Putamen (tissue), 1 donor: ENCODE results near the gene PYM1.
A peak's percentile ranks its signal among the peaks of the same experiment; 100 is the strongest.

ENCODE experiments used
- DNase-seq: peaks from one replicate; pipeline ENCODE4 v3.0.0-alpha.2; 2016; ENCODE audit warnings: low spot score

PYM1 gene

GRCh38 chr12:55927588-55928502 lies at the start of gene PYM1:
TSS of gene PYM1 (minus strand) at chr12:55927894. CDS start at chr12:55927761, 133 bp downstream.
- DNase-seq = peak; percentile 56

DNA sequence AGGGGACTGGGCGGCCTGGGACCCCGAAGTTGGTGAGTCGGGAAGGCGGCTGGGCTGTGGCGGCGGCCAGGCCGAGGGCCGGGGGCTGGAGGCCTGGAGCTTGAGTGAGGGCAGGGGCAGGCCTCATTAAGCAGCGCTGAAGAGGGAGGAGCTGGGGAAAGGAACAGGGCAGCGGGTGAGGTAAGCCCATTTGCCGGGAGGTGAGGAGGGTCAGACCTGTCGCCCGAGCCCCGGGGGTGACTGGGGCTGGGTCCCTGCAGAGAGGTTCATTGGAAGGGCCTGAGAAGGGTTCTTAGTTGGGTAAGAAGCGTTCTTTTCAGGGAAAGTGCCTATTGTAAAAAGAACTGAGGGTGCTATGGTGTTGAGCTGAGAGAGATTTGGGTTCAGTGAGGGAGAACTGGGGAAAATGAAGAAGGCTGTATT lies 46.6 kb upstream of the PYM1 start:
- DNase-seq = no peak

- DNase-seq = peak; percentile 100
These were observed 46.1 kb upstream of the PYM1 start, which contains the start of gene RAB5B for GRCh38 chr12:55973599-55974307. TSS of gene RAB5B (plus strand) at chr12:55974078. CDS start at chr12:55986961, 12,883 bp downstream.

DNA sequence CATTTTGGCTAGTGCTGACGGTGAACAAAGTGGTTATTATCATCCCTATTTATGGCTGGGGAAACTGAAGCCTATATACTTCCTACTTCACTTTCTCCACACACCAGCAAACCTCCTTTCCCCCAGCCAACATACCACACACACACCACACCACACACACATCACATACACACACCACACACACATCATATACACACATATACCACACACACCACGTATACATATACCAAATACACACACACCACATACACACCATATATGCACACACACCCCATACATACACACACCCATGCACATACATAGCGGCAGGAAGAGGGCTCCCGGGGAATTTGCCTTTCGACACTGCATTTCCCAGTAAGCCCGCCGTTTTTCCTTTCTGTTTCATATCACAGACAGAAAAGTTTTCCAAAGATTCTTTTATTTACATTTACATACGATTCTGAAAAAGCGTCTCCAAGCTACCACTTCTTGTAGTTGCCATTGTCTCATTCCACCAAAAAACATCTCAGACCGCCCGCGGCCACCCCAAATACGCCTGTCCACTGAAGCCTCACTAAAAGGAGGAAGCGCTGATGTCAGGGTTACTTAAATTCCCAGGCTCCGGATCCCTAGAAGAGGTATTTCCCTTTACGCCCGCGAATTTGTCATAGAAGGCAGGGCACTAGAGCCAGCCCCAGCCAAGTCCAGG lies 45.4 kb upstream of the PYM1 start:
- DNase-seq = no peak

GRCh38 chr12:55972456-55972855 lies 44.8 kb upstream of the PYM1 start:
- DNase-seq = no peak

DNA sequence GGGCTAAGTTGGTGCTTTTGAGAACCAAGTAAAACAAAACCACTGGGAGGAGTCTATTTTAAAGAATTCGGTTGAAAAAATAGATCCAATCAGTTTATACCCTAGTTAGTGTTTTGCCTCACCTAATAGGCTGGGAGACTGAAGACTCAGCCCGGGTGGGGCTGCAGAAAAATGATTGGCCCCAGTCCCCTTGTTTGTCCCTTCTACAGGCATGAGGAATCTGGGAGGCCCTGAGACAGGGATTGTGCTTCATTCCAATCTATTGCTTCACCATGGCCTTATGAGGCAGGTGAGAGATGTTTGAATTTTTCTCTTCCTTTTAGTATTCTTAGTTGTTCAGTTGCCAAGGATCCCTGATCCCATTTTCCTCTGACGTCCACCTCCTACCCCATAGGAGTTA lies 44.3 kb upstream of the PYM1 start:
- no peak for DNase-seq

GRCh38 chr12:55970775-55971174 lies 43.1 kb upstream of the PYM1 start:
- DNase-seq = no peak

GRCh38 chr12:55969356-55969755 lies 41.7 kb upstream of the PYM1 start:
- no peak for DNase-seq

GRCh38 chr12:55966408-55967281 lies 39.0 kb upstream of the PYM1 start, which contains the start of gene CDK2:
TSS of gene CDK2 (plus strand) at chr12:55966830. CDS start at chr12:55967009, 179 bp downstream.
- peak; percentile 76 for DNase-seq

- DNase-seq = no peak
These were observed 38.3 kb upstream of the PYM1 start, which contains the start of gene PMEL for GRCh38 chr12:55965941-55966407. TSS of gene PMEL (minus strand) at chr12:55966042. CDS start at chr12:55966011, 31 bp downstream.

DNA sequence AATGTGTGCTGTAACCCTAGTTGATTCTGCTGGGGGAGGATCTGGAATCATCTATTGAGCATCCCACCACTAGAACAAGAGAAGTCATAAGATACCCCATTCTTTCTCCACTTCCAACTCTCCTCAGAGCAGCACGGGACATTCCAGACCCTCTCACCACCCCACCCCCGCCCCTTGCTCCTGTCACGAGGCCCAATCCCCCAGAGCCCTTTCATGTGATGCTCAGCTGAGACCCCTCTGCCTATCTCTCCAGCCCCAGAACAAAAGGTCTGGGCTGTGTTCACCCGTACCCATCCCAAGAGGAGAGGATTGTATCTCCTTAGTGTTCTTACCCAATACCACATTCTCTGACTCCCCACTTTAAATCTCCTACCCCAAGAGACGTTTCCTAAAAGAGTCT lies 37.5 kb upstream of the PYM1 start:
- DNase-seq = no peak

DNA sequence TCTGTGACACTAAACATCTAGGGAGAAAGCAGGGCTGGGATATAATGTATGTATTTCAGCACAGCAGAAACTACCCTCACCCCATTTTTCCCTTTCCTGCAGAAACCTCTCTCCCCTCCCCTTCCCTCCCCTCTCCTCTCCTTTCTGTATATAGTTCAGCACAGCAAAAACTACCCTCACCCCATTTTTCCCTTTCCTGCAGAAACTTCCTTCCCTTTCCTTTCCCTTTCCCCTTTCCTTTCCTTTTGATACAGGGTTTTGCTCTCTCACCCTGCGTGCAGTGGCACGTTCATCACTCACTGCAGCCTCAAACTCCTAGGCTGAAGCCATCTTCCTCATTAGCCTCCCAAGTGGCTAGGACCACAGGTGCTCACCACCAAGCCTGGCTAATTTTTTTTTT lies 36.1 kb upstream of the PYM1 start:
- DNase-seq = no peak

- DNase-seq = no peak
These were observed 29.6 kb upstream of the PYM1 start for GRCh38 chr12:55957106-55957859.

- DNase-seq = no peak
These were observed 28.3 kb upstream of the PYM1 start for GRCh38 chr12:55955800-55956508.

DNA sequence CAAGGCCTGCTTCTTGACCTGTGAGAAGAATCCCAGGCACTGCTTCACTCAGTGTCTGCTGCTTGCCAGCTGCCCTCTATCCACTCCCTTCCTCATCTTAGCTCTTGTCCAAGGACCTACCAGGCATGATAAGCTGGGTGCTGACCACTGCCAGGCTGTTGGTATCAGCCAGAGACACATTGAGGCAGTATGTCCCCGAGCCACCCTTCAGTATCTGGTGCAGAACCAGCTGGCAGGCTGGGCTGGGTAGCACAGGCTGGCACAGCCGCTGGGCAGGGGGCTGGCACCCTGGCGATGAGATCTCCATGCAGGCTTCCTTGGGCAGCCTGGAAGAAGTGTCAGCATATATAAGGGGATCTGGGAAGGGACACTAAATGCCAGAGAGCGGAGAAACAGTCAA lies 27.6 kb upstream of the PYM1 start:
- no peak for DNase-seq

- DNase-seq = no peak
These were observed 18.9 kb upstream of the PYM1 start for GRCh38 chr12:55946553-55946952.

DNA sequence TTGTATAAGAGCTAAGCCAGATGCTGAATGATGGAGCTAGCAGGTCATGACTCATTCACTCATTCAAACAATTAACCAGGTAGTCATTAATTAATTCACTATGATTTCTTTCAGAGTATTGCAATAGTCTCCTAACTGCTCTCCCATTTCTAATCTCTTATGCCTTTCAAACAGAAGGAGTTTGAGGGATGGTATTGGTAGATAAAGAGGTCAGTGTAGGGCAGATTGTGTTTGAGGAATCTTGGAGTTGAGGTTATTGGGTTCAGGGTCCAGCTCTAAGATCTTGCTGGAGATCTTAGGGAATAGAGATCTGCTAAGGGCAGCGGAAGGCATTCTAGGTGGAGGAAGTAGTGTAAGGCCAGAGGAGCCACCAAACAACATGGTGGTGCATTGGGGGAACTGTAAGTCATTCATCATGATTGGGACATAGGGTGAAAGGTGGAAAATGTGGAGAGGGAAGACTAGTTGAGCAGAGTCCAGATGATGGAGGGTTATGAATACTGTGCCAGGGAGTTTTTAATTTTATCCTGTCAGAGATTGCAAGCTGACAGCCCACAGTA lies 15.0 kb upstream of the PYM1 start:
- DNase-seq = no peak

- no peak for DNase-seq
These were observed 14.4 kb upstream of the PYM1 start for GRCh38 chr12:55942055-55942454.

DNA sequence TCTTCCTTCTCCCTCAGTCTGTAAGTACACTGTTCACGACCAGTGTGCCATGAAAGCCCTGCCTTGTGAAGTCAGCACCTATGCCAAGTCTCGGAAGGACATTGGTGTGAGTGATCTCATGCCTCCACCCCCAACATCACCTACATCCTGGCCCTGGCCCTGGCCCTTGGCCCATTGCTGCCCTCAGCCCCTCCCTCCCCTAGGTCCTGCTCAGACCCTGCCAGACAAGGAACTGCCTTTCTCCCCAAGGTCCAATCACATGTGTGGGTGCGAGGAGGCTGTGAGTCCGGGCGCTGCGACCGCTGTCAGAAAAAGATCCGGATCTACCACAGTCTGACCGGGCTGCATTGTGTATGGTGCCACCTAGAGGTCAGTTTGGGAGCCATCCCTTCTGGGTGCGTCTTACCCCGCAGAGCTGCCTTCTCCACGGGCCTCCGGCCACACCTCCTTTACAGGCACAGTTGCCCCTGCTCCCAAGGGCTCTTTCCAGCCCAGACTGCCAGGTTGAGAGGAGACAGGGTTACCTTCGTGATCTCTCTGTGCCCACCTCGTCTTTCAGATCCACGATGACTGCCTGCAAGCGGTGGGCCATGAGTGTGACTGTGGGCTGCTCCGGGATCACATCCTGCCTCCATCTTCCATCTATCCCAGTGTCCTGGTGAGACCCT lies 12.5 kb upstream of the PYM1 start:
- peak; percentile 80 for DNase-seq
